IPS DF 6.9 (cell line): Measurements from ENCODE around the gene LARGE1.

Source experiments
- DNase-seq: peaks from one replicate; pipeline ENCODE4 v3.0.0-alpha.2; 2013; ENCODE audit warnings: low read depth, low spot score
- H3K27ac ChIP-seq: one replicate; pipeline ENCODE4 v1.5.1; 2013; ENCODE audit warnings: low read length, control low read depth
- H3K27me3 ChIP-seq: 2 replicates; pipeline ENCODE4 v1.6.1; 2013; ENCODE audit warnings: mild to moderate bottlenecking, low read length; ENCODE audit not compliant: control insufficient read depth, insufficient read depth
- H3K36me3 ChIP-seq: 2 replicates; pipeline ENCODE4 v1.6.1; 2013; ENCODE audit warnings: low read length; ENCODE audit not compliant: control insufficient read depth, insufficient read depth
- H3K4me1 ChIP-seq: 2 replicates; pipeline ENCODE4 v1.6.1; 2013; ENCODE audit warnings: low read length; ENCODE audit not compliant: control insufficient read depth, insufficient read depth
- H3K4me3 ChIP-seq: 2 replicates; pipeline ENCODE4 v1.5.1; 2013; ENCODE audit warnings: mild to moderate bottlenecking, low read length
- H3K9me3 ChIP-seq: 2 replicates; pipeline ENCODE4 v1.6.1; 2013; ENCODE audit warnings: low read length, inconsistent platforms; ENCODE audit not compliant: control insufficient read depth, insufficient read depth
- WGBS: extraction: QIAGEN DNeasy Blood & Tissue Kit; methylation state at CpG from one replicate; pipeline ENCODE4 v1.1.7; 2013; ENCODE audit warnings: mixed read lengths, missing lambda C conversion rate; ENCODE audit not compliant: insufficient read length, insufficient coverage; 5-methylcytosine and 5-hydroxymethylcytosine counted together

LARGE1 gene

GRCh38 chr22:33350491-33350890 is 569.8 kb downstream of the LARGE1 start:
- H3K36me3 ChIP-seq = no peaks in the 10 kb centered on the region
- no peaks in the 10 kb centered on the region for H3K9me3 ChIP-seq
- no peaks in the 10 kb centered on the region for H3K27me3 ChIP-seq
- DNase-seq = no peak
- no peaks in the 10 kb centered on the region for H3K4me1 ChIP-seq
- WGBS = no CpG with 5 or more reads among the region's 8 CpGs
- H3K4me3 ChIP-seq = no peak overlapping the region
- H3K27ac ChIP-seq = no peak overlapping the region

DNA sequence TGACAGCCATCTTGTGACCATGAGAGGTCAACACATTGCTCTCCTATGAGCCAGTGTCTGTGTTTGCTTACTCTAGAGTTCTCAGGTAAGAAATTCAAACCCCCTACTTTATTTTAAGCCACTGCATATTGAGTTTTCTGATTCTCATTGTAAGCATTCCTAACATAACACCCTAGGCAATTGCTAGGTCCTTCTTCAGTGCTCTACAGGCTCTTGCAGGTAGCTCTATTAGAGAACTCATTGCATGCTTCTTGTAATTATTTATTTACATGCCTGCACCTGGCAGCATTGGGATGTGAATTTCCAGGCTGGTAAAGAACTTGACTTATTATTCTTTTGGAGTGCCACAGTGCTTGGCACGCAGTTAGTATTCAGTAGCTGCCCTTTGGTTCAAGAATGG is 573.3 kb downstream of the LARGE1 start:
- no peaks in the 10 kb centered on the region for H3K4me1 ChIP-seq
- no peaks in the 10 kb centered on the region for H3K27me3 ChIP-seq
- H3K36me3 ChIP-seq = no peaks in the 10 kb centered on the region
- no CpG with 5 or more reads among the region's 1 CpG for WGBS
- no peaks in the 10 kb centered on the region for H3K9me3 ChIP-seq
- DNase-seq = no peak
- H3K4me3 ChIP-seq = no peak overlapping the region
- no peak overlapping the region for H3K27ac ChIP-seq

GRCh38 chr22:33341611-33342010 is 578.7 kb downstream of the LARGE1 start:
- 0 out of 2 replicates have a peak, but pooled peaks cover 4% of the 10 kb centered on the region for H3K36me3 ChIP-seq
- DNase-seq = no peak
- no peaks in the 10 kb centered on the region for H3K9me3 ChIP-seq
- WGBS = no CpG with 5 or more reads among the region's 8 CpGs
- no peaks in the 10 kb centered on the region for H3K4me1 ChIP-seq
- H3K4me3 ChIP-seq = no peak overlapping the region
- no peaks in the 10 kb centered on the region for H3K27me3 ChIP-seq
- no peak overlapping the region for H3K27ac ChIP-seq

GRCh38 chr22:33337524-33337923 is 582.8 kb downstream of the LARGE1 start:
- no peaks in the 10 kb centered on the region for H3K27me3 ChIP-seq

GRCh38 chr22:33335611-33336279 is 584.5 kb downstream of the LARGE1 start:
- no CpG with 5 or more reads among the region's 6 CpGs for WGBS
- no peaks in the 10 kb centered on the region for H3K27me3 ChIP-seq
- DNase-seq = no peak

More at GRCh38 chr22:33337524-33337923, 582.8 kb downstream of the LARGE1 start:
- DNase-seq = no peak
- Histone ChIP-seq H3K4me3 (no peak overlapping the region), H3K9me3 (no peaks in the 10 kb centered on the region), H3K4me1 (no peaks in the 10 kb centered on the region), H3K27ac (no peak overlapping the region), H3K36me3 (peaks cover 4% of the 10 kb centered on the region; the same call in 1 of the 2 replicates)
- no CpG with 5 or more reads among the region's 10 CpGs for WGBS

GRCh38 chr22:33332538-33332937 is 587.7 kb downstream of the LARGE1 start:
- no peak for DNase-seq
- Histone ChIP-seq H3K36me3 (peaks cover 4% of the 10 kb centered on the region; the same call in 1 of the 2 replicates), H3K9me3 (no peaks in the 10 kb centered on the region), H3K4me3 (no peak overlapping the region), H3K27ac (no peak overlapping the region), H3K4me1 (no peaks in the 10 kb centered on the region), H3K27me3 (no peaks in the 10 kb centered on the region)
- whole genome bisulfite sequencing = no CpG with 5 or more reads among the region's 3 CpGs

More at GRCh38 chr22:33335611-33336279, 584.5 kb downstream of the LARGE1 start:
- H3K36me3 ChIP-seq = peaks cover 4% of the 10 kb centered on the region; the same call in 1 of the 2 replicates
- H3K4me1 ChIP-seq = no peaks in the 10 kb centered on the region
- no peak overlapping the region for H3K27ac ChIP-seq
- H3K9me3 ChIP-seq = no peaks in the 10 kb centered on the region
- no peak overlapping the region for H3K4me3 ChIP-seq

- Histone ChIP-seq H3K36me3 (peaks cover 3% of the 10 kb centered on the region; the same call in 1 of the 2 replicates), H3K27me3 (no peaks in the 10 kb centered on the region), H3K4me3 (no peak overlapping the region), H3K27ac (no peak overlapping the region), H3K4me1 (no peaks in the 10 kb centered on the region), H3K9me3 (no peaks in the 10 kb centered on the region)
- no peak for DNase-seq
- no CpG with 5 or more reads among the region's 1 CpG for WGBS
These were observed 589.3 kb downstream of the LARGE1 start for GRCh38 chr22:33331017-33331416.

DNA sequence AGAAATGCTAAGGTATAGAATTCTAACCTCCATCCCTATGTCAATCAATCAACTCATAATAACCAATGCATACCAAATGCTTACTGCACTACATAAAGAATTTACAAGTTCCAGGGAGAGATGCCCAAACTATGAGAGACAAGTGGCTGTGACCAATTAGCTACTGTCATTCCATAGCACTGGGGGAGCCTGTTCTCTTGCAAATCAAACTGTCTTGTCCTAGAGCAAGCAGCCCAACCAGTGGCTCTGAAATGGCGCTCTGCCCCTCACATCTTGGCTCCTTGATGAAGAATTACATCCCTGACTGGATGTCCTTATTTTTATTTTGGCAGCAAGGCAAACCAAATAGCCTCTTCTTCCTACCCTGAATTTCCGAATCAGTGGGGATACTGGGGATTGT is 589.7 kb downstream of the LARGE1 start:
- no peak for DNase-seq
- 0 out of 2 replicates have a peak, but pooled peaks cover 3% of the 10 kb centered on the region for H3K36me3 ChIP-seq
- H3K9me3 ChIP-seq = no peaks in the 10 kb centered on the region
- H3K27me3 ChIP-seq = no peaks in the 10 kb centered on the region
- no peak overlapping the region for H3K27ac ChIP-seq
- H3K4me1 ChIP-seq = no peaks in the 10 kb centered on the region
- no peak overlapping the region for H3K4me3 ChIP-seq
- WGBS = no CpG with 5 or more reads among the region's 2 CpGs

DNA sequence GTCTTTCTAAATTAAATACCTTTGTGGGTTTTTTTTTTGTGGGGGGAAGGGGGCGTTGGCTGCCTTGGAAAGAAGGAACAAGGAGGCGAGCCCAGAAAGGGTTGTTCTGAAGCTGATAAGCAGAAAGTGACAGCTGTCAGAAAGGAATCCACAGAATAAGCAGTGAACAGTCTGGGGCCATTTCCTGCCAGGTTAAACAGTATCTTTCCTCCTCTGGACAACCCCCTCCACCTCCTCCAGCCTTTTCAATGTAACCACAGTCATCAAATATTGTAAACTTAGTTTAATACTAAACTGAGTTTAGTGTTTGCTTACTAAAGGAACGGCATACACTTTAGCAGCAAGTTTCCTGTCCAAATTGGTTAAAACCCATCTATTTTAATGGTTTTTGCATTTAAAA is 590.9 kb downstream of the LARGE1 start:
- no peaks in the 10 kb centered on the region for H3K27me3 ChIP-seq
- DNase-seq = no peak
- WGBS = no CpG with 5 or more reads among the region's 3 CpGs
- no peaks in the 10 kb centered on the region for H3K9me3 ChIP-seq
- no peaks in the 10 kb centered on the region for H3K4me1 ChIP-seq
- no peak overlapping the region for H3K4me3 ChIP-seq
- no peak overlapping the region for H3K27ac ChIP-seq
- H3K36me3 ChIP-seq = 0 out of 2 replicates have a peak, but pooled peaks cover 3% of the 10 kb centered on the region

- no CpG with 5 or more reads among the region's 2 CpGs for WGBS
- Histone ChIP-seq H3K36me3 (0 out of 2 replicates have a peak, but pooled peaks cover 3% of the 10 kb centered on the region), H3K4me1 (no peaks in the 10 kb centered on the region), H3K4me3 (no peak overlapping the region), H3K27me3 (no peaks in the 10 kb centered on the region), H3K27ac (no peak overlapping the region), H3K9me3 (no peaks in the 10 kb centered on the region)
- DNase-seq = no peak
These were observed 591.4 kb downstream of the LARGE1 start for GRCh38 chr22:33328789-33329296.
